ENCODE data around the gene GRID1.

DNA sequence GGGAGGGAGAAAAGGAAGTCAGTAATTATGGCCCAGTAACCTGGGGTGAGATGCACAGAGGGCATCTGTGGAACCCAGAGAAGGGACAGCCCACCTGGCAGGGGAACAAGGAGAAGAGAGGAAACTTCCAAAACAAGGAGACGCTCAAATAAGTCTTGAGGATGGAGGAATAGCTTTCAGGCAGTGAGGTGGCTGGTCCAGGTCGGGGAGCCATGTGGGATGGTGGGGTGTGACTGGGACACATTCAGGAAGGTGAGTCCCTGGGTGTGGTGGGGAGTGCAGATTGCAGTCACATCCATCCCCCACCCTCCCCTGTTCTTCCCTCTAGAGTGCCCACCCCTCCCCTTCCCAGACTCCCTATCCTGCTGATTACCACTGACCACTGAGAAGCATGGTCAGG is 175.4 kb downstream of the GRID1 start:
- TF ChIP-seq CTCF (optimal IDR thresholded peaks at IDR 0.05 in 1 of 3, IDR thresholded peaks at IDR 0.05 in 1 of 3, conservative IDR thresholded peaks at IDR 0.05 in 1 of 3; ENCODE audit: extremely low read depth in 1 of 3, insufficient read depth in 2 of 3, low read length in 3 of 3) (no peak), EZH2 (IDR thresholded peaks at IDR 0.05; ENCODE audit: low read length) (no peak)
